ENCODE measurements around the gene CHRM5.

Gene CHRM5

DNA sequence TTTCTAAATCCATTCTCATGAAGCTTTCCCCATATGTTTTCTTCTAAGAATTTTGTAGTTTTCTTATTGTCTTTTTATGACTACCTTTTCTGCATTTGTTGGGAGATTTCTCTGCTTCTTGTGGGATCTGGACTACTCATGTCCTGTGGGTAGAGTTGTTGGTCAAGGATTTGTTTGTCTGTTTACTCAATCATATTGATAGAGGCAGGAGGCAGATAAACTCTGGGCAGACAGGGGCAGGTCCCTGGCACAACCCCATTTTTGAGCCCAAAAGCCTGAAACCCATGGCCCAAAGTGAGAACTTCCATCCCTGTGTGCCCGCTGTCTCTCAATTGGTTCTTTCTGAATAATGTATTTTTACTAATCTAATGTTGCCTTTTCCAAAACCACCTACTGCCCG lies 145.9 kb downstream of the CHRM5 start:
- TF ChIP-seq POLR2AphosphoS5 (IDR thresholded peaks at IDR 0.05; ENCODE audit: low read depth, low read length) (no peak), SIN3A (IDR thresholded peaks at IDR 0.05; ENCODE audit: borderline replicate concordance, insufficient read depth, low read length) (no peak), REST (IDR thresholded peaks at IDR 0.05; ENCODE audit: insufficient read depth in 1 of 2, low read depth in 2 of 2, low read length in 2 of 2) (no peak), FOXP2 (optimal IDR thresholded peaks at IDR 0.05; ENCODE audit: borderline replicate concordance, extremely low read depth, extremely low read length, insufficient read depth) (no peak), TAF1 (IDR thresholded peaks at IDR 0.05; ENCODE audit: borderline replicate concordance, insufficient read depth, low read length) (no peak)

GRCh38 chr15:34114739-34115138 lies 146.4 kb downstream of the CHRM5 start:
- TF ChIP-seq POLR2AphosphoS5 (IDR thresholded peaks at IDR 0.05; ENCODE audit: low read depth, low read length) (no peak), FOXP2 (optimal IDR thresholded peaks at IDR 0.05; ENCODE audit: borderline replicate concordance, extremely low read depth, extremely low read length, insufficient read depth) (no peak), TAF1 (IDR thresholded peaks at IDR 0.05; ENCODE audit: borderline replicate concordance, insufficient read depth, low read length) (no peak), SIN3A (IDR thresholded peaks at IDR 0.05; ENCODE audit: borderline replicate concordance, insufficient read depth, low read length) (no peak), REST (IDR thresholded peaks at IDR 0.05; ENCODE audit: insufficient read depth in 1 of 2, low read depth in 2 of 2, low read length in 2 of 2) (no peak)

DNA sequence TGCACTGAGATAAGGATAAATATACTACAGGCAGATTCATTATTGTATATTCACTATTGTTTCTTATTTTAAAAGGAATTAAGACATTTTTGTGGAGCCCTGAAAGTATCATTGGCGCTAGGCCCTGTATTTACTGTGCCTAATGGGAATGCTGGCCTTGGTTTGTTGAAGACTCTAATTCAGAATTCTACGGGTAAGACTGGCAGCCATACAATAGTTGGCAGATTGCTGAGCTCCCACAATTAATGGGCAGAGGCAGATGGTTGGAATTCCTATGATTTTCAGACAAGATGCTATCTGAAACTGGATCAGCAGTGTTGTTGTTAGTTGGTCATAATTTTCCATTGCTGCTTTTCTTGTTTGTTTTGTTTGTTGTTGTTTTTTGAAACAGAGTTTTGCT lies 148.3 kb downstream of the CHRM5 start:
- TF ChIP-seq FOXP2 (optimal IDR thresholded peaks at IDR 0.05; ENCODE audit: borderline replicate concordance, extremely low read depth, extremely low read length, insufficient read depth) (no peak), POLR2AphosphoS5 (IDR thresholded peaks at IDR 0.05; ENCODE audit: low read depth, low read length) (no peak), TAF1 (IDR thresholded peaks at IDR 0.05; ENCODE audit: borderline replicate concordance, insufficient read depth, low read length) (no peak), REST (IDR thresholded peaks at IDR 0.05; ENCODE audit: insufficient read depth in 1 of 2, low read depth in 2 of 2, low read length in 2 of 2) (no peak)

Data from PFSK-1 (cell line).